ENCODE measurements around the gene IQSEC3. TPM values are rescaled to one million over a fixed set of nuclear protein-coding genes. Genes with fewer than 3 reads are reported as not detected.

The IQSEC3 gene
- total and polyA plus RNA-seq, 2 of the 13 experiments (the other 11 are each of a cell fraction or from before 2014, with no cell fraction given) = not detected

- TF ChIP-seq, protein P1, sequence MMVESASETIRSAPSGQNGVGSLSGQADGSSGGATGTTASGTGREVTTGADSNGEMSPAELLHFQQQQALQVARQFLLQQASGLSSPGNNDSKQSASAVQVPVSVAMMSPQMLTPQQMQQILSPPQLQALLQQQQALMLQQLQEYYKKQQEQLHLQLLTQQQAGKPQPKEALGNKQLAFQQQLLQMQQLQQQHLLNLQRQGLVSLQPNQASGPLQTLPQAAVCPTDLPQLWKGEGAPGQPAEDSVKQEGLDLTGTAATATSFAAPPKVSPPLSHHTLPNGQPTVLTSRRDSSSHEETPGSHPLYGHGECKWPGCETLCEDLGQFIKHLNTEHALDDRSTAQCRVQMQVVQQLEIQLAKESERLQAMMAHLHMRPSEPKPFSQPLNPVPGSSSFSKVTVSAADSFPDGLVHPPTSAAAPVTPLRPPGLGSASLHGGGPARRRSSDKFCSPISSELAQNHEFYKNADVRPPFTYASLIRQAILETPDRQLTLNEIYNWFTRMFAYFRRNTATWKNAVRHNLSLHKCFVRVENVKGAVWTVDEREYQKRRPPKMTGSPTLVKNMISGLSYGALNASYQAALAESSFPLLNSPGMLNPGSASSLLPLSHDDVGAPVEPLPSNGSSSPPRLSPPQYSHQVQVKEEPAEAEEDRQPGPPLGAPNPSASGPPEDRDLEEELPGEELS (CRISPR knock-in tag; IDR thresholded peaks at IDR 0.05) = no peak
- TF ChIP-seq ZNF552 (CRISPR knock-in tag; IDR thresholded peaks at IDR 0.05; ENCODE audit: borderline replicate concordance) (no peak), PREB (CRISPR knock-in tag; IDR thresholded peaks at IDR 0.05) (no peak), MXI1 (IDR thresholded peaks at IDR 0.05; ENCODE audit: borderline replicate concordance, low read depth, low read length) (no peak), BCL6 (CRISPR knock-in tag; IDR thresholded peaks at IDR 0.05) (no peak), ZNF740 (CRISPR knock-in tag; IDR thresholded peaks at IDR 0.05) (no peak), NCOA2 (CRISPR knock-in tag; IDR thresholded peaks at IDR 0.05) (no peak), ZNF138 (CRISPR knock-in tag; IDR thresholded peaks at IDR 0.05; ENCODE audit: low read depth) (no peak), ZBTB1 (CRISPR knock-in tag; IDR thresholded peaks at IDR 0.05; ENCODE audit: borderline replicate concordance) (no peak)
- no peaks in the 10 kb centered on the region for H3K79me2 ChIP-seq (ENCODE audit: insufficient read depth, low read length)
- intact Hi-C loops (cut with micrococcal nuclease; ENCODE audit: unreplicated experiment) = no loop called here
- H3K4me1 ChIP-seq (ENCODE audit: insufficient read depth, low read length) = no peaks in the 10 kb centered on the region
- ChIA-PET CTCF (ENCODE audit: low intra/inter-chr PET ratio, low total read pairs) (no interaction called here), POLR2A (no interaction called here)
- H3K27me3 ChIP-seq (ENCODE audit: control insufficient read depth in 1 of 2, insufficient read depth in 2 of 2, low read length in 2 of 2) = no peaks in the 10 kb centered on the region; a peak in 2 of 5 replicates
- H3K27ac ChIP-seq (ENCODE audit: extremely low read length, insufficient read depth, low read length) = no peak overlapping the region
- FAIRE-seq = no peak
- BruUV-seq (replicated peaks) = no TSS peak
- H3K9ac ChIP-seq (ENCODE audit: insufficient read depth, low read depth, low read length) = no peak overlapping the region
- ATAC-seq = no peak
- no peak for DNase-seq (ENCODE audit: low spot score)
- in situ Hi-C loops (cut with HindIII; ENCODE audit: extremely low pct_ligation_motif_present, low pct_unique_long_range_greater_than_20kb) = no loop called here
- no peaks in the 10 kb centered on the region for H4K20me1 ChIP-seq (ENCODE audit: insufficient read depth, low read length)
- H3K9me3 ChIP-seq (ENCODE audit: low read length) = no peaks in the 10 kb centered on the region
- 94% methylated on average over 6 of the region's 7 CpGs for WGBS (ENCODE audit: low lambda C conversion rate)
- H3K4me3 ChIP-seq (replicated peaks in 1 of 3; ENCODE audit: insufficient read depth in 1 of 3, low read depth in 2 of 3, low read length in 3 of 3) = no peak overlapping the region
- H3K4me2 ChIP-seq (ENCODE audit: low read depth, low read length) = no peak overlapping the region
- no peaks in the 10 kb centered on the region for H3K36me3 ChIP-seq (replicated peaks in 1 of 2; ENCODE audit: control insufficient read depth in 1 of 2, insufficient read depth in 2 of 2, low read length in 2 of 2)
- no peak overlapping the region for H2AFZ ChIP-seq (ENCODE audit: low read length)
Observed at GRCh38 chr12:194276-194675, 127.7 kb downstream of the IQSEC3 start.
